Progenitor cell of endocrine pancreas (in vitro differentiated cells): ENCODE measurements around the gene SERPINA1. TPM values are rescaled to one million over a fixed set of nuclear protein-coding genes. Genes with fewer than 3 reads are reported as not detected.

Experiments used
- DNase-seq: peaks from one replicate; pipeline ENCODE4 v3.0.0; 2021; ENCODE audit warnings: low spot score; ENCODE audit not compliant: unreplicated experiment
- H3K27ac Mint-ChIP-seq: 2 replicates; pipeline ENCODE4 v1.8.0; 2021; ENCODE audit warnings: mild to moderate bottlenecking, moderate library complexity, mixed read lengths
- H3K27me3 Mint-ChIP-seq: 2 replicates; pipeline ENCODE4 v1.8.0; 2021; ENCODE audit warnings: mixed read lengths
- H3K36me3 Mint-ChIP-seq: 2 replicates; pipeline ENCODE4 v1.8.0; 2022; ENCODE audit warnings: mixed read lengths; ENCODE audit not compliant: insufficient read depth
- H3K4me1 Mint-ChIP-seq: 2 replicates; pipeline ENCODE4 v1.8.0; 2021; ENCODE audit warnings: low read depth, mixed read lengths
- H3K4me3 Mint-ChIP-seq: 2 replicates; pipeline ENCODE4 v1.8.0; 2021; ENCODE audit warnings: low read depth, mild to moderate bottlenecking, moderate library complexity, mixed read lengths
- H3K9me3 Mint-ChIP-seq: 2 replicates; pipeline ENCODE4 v1.8.0; 2021; ENCODE audit warnings: low read depth, mixed read lengths
- CTCF ChIP-seq: fragments of 200-600 bp; sonication (generic); IDR thresholded peaks from one replicate; pipeline ENCODE4 v1.5.0; 2021; ENCODE audit warnings: antibody characterized with exemption, mild to moderate bottlenecking; ENCODE audit not compliant: unreplicated experiment
- long read RNA-seq: library from polyadenylated mRNA; unstranded; transcript quantifications from one replicate; pipeline ENCODE4 v2.0.0, GENCODE V29; 2020
- total RNA-seq: library from RNA; stranded (reverse); gene quantifications from 2 replicates; pipeline ENCODE4 v1.2.1, GENCODE V29; 2021

The SERPINA1 gene
- 411 and 431 TPM in 2 replicates for total RNA-seq
- long read RNA-seq, transcript SERPINA1-202 (5 exons, 1,622 nt), result major isoform, 826 of 894 reads
- long read RNA-seq, partial matches to known transcripts, result 60 of 894 reads
- long read RNA-seq, other reads (novel, unspliced or antisense), result 7 of 894 reads

GRCh38 chr14:94388384-94389103 lies at the start of gene SERPINA1:
TSS of gene SERPINA1 (minus strand) at chr14:94388602. CDS start at chr14:94383237, 5,365 bp downstream.
- Mint-ChIP-seq H3K27ac (peak within 1 kb of the TSS; percentile 90), H3K36me3 (no peaks in the 10 kb centered on the region), H3K27me3 (no peaks in the 10 kb centered on the region), H3K4me3 (peak within 1 kb of the TSS; percentile 67), H3K4me1 (peaks cover 48% of the 10 kb centered on the region), H3K9me3 (no peaks in the 10 kb centered on the region)
- TF ChIP-seq CTCF, result no peak
- no peak for DNase-seq

- no peak for TF ChIP-seq CTCF
- no peak for DNase-seq
- H3K27me3 Mint-ChIP-seq, result no peaks in the 10 kb centered on the region
- peaks cover 24% of the 10 kb centered on the region for H3K4me1 Mint-ChIP-seq
- no peak overlapping the region for H3K27ac Mint-ChIP-seq
- peaks cover 7% of the 10 kb centered on the region for H3K9me3 Mint-ChIP-seq
- H3K36me3 Mint-ChIP-seq, result peaks cover 2% of the 10 kb centered on the region
- H3K4me3 Mint-ChIP-seq, result no peak overlapping the region
Measured at GRCh38 chr14:94428610-94429009, 40.2 kb upstream of the SERPINA1 start.

GRCh38 chr14:94427016-94427613 lies 38.7 kb upstream of the SERPINA1 start:
- TF ChIP-seq CTCF, result no peak
- no peak overlapping the region for H3K4me3 Mint-ChIP-seq
- no peak overlapping the region for H3K27ac Mint-ChIP-seq
- H3K36me3 Mint-ChIP-seq, result peaks cover 2% of the 10 kb centered on the region
- H3K27me3 Mint-ChIP-seq, result peaks cover 3% of the 10 kb centered on the region
- no peak for DNase-seq
- peaks cover 7% of the 10 kb centered on the region for H3K9me3 Mint-ChIP-seq
- H3K4me1 Mint-ChIP-seq, result peaks cover 28% of the 10 kb centered on the region

GRCh38 chr14:94426526-94426925 lies 38.1 kb upstream of the SERPINA1 start:
- TF ChIP-seq CTCF, result no peak
- Mint-ChIP-seq H3K4me3 (no peak overlapping the region), H3K27ac (peak overlapping the region; percentile 62), H3K9me3 (peaks cover 7% of the 10 kb centered on the region), H3K4me1 (peaks cover 28% of the 10 kb centered on the region), H3K27me3 (peaks cover 3% of the 10 kb centered on the region), H3K36me3 (peaks cover 2% of the 10 kb centered on the region)
- no peak for DNase-seq

- no peak overlapping the region for H3K27ac Mint-ChIP-seq
- DNase-seq, result no peak
- no peak overlapping the region for H3K4me3 Mint-ChIP-seq
- H3K4me1 Mint-ChIP-seq, result peaks cover 28% of the 10 kb centered on the region
- no peak for TF ChIP-seq CTCF
- no peaks in the 10 kb centered on the region for H3K36me3 Mint-ChIP-seq
- peaks cover 5% of the 10 kb centered on the region for H3K9me3 Mint-ChIP-seq
- peaks cover 3% of the 10 kb centered on the region for H3K27me3 Mint-ChIP-seq
Measured at GRCh38 chr14:94424371-94424770, 36.0 kb upstream of the SERPINA1 start.
